ENCODE data around the gene AAK1.

DNA sequence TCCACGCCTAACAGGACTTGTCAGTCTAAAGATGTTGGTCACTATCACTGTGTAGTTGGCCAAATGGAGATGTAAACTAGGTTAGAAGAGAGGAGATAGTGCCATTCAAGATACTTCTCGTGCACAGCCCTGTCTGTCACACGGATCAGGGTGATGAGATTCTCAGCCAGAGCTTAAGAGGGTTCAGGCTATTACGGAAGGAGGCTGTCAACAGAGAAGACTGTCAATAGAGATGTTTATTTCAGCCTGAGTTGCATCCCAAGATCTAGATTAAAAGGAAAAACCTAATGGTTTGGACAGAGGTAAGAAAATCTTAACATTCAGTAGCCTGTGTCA, 83.4 kb downstream of the AAK1 start:
- TF ChIP-seq, protein P1, sequence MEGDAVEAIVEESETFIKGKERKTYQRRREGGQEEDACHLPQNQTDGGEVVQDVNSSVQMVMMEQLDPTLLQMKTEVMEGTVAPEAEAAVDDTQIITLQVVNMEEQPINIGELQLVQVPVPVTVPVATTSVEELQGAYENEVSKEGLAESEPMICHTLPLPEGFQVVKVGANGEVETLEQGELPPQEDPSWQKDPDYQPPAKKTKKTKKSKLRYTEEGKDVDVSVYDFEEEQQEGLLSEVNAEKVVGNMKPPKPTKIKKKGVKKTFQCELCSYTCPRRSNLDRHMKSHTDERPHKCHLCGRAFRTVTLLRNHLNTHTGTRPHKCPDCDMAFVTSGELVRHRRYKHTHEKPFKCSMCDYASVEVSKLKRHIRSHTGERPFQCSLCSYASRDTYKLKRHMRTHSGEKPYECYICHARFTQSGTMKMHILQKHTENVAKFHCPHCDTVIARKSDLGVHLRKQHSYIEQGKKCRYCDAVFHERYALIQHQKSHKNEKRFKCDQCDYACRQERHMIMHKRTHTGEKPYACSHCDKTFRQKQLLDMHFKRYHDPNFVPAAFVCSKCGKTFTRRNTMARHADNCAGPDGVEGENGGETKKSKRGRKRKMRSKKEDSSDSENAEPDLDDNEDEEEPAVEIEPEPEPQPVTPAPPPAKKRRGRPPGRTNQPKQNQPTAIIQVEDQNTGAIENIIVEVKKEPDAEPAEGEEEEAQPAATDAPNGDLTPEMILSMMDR (IDR thresholded peaks at IDR 0.05; ENCODE audit: insufficient read depth, low read length, poor library complexity, severe bottlenecking) = no peak
- TF ChIP-seq EZH2phosphoT487 (conservative IDR thresholded peaks at IDR 0.05; ENCODE audit: low read length) = no peak
